GM19023 (cell line): ENCODE data around the gene PSTPIP1.

Experiments
- ATAC-seq: cut with Tn5 transposase; IDR thresholded peaks from one replicate; pipeline ENCODE4 v1.9.1; 2021; ENCODE audit warnings: mild to moderate bottlenecking, moderate library complexity; ENCODE audit not compliant: unreplicated experiment

The PSTPIP1 gene

GRCh38 chr15:76998663-76999285 is 3.8 kb downstream of the PSTPIP1 start:
- ATAC-seq, result no peak

- no peak for ATAC-seq
Observed at GRCh38 chr15:76999996-77000395, 5.1 kb downstream of the PSTPIP1 start.

- no peak for ATAC-seq
Observed at GRCh38 chr15:77001351-77001750, 6.4 kb downstream of the PSTPIP1 start.

GRCh38 chr15:77001966-77002365 is 7.0 kb downstream of the PSTPIP1 start:
- ATAC-seq, result no peak

GRCh38 chr15:77002436-77002835 is 7.5 kb downstream of the PSTPIP1 start:
- no peak for ATAC-seq

- peak; percentile 88 for ATAC-seq
Observed at GRCh38 chr15:77002954-77003912, 8.3 kb downstream of the PSTPIP1 start.

- ATAC-seq, result no peak
Observed at GRCh38 chr15:77004189-77004588, 9.3 kb downstream of the PSTPIP1 start.

GRCh38 chr15:77009176-77009575 is 14.2 kb downstream of the PSTPIP1 start:
- ATAC-seq, result no peak

- no peak for ATAC-seq
Observed at GRCh38 chr15:77009646-77010311, 14.9 kb downstream of the PSTPIP1 start.

- ATAC-seq, result no peak
Observed at GRCh38 chr15:77010312-77010686, 15.4 kb downstream of the PSTPIP1 start.

- no peak for ATAC-seq
Observed at GRCh38 chr15:77010857-77011256, 15.9 kb downstream of the PSTPIP1 start.

GRCh38 chr15:77012117-77012712 is 17.3 kb downstream of the PSTPIP1 start:
- ATAC-seq, result no peak

GRCh38 chr15:77012868-77013267 is 17.9 kb downstream of the PSTPIP1 start:
- no peak for ATAC-seq

GRCh38 chr15:77013776-77014131 is 18.8 kb downstream of the PSTPIP1 start:
- peak; percentile 38 for ATAC-seq

GRCh38 chr15:77014132-77015081 is 19.5 kb downstream of the PSTPIP1 start:
- peak; percentile 54 for ATAC-seq

- ATAC-seq, result no peak
Observed at GRCh38 chr15:77015646-77016320, 20.9 kb downstream of the PSTPIP1 start.

GRCh38 chr15:77016321-77016695 is 21.4 kb downstream of the PSTPIP1 start:
- no peak for ATAC-seq

- no peak for ATAC-seq
Observed at GRCh38 chr15:77017091-77017660, 22.2 kb downstream of the PSTPIP1 start.
